Muscle of arm (tissue), 12 donors: ENCODE results near the gene METTL14. TPM values are rescaled to one million over a fixed set of nuclear protein-coding genes. Genes with fewer than 3 reads are reported as not detected.

Source experiments
- DNase-seq: peaks from one replicate; pipeline ENCODE4 v3.0.0-alpha.2; 2013
- polyA plus RNA-seq, 12 donors: library from polyadenylated mRNA; unstranded; fragments of 120-200 nt; gene quantifications; one replicate each; pipeline ENCODE4 v1.2.1, GENCODE V29; 2013; ENCODE audit not compliant: insufficient read length in 12 of 12

Gene METTL14
- polyA plus RNA-seq, 12 donors = 16.8 to 52.9 (median 35.0) TPM; not detected in 1

- DNase-seq = no peak
Measured at GRCh38 chr4:118755438-118756226, 70.4 kb downstream of the METTL14 start.

- DNase-seq = no peak
Measured at GRCh38 chr4:118756429-118756828, 71.2 kb downstream of the METTL14 start.

- DNase-seq = no peak
Measured at GRCh38 chr4:118756958-118757357, 71.8 kb downstream of the METTL14 start.

GRCh38 chr4:118757761-118758251, 72.6 kb downstream of the METTL14 start:
- no peak for DNase-seq

- no peak for DNase-seq
Measured at GRCh38 chr4:118758293-118758692, 73.1 kb downstream of the METTL14 start.

GRCh38 chr4:118759481-118759880, 74.3 kb downstream of the METTL14 start:
- no peak for DNase-seq

GRCh38 chr4:118760092-118760491, 74.9 kb downstream of the METTL14 start:
- no peak for DNase-seq

- no peak for DNase-seq
Measured at GRCh38 chr4:118760493-118760892, 75.3 kb downstream of the METTL14 start.

- DNase-seq = no peak
Measured at GRCh38 chr4:118761397-118762016, 76.3 kb downstream of the METTL14 start.

GRCh38 chr4:118762155-118762554, 77.0 kb downstream of the METTL14 start:
- no peak for DNase-seq

GRCh38 chr4:118762730-118763477, 77.7 kb downstream of the METTL14 start:
- DNase-seq = no peak

Other genes starting within 250 kb of the METTL14 start
- 10 to 100 TPM in 11 of 12 donors, not detected in 1; 34.4 to 84.1 (median 62.7) TPM for gene SEC24D, start 150.7 kb downstream of the METTL14 start, polyA plus RNA-seq
- 100 to 1,000 TPM in 8 of 12 donors, 10 to 100 TPM in 3, not detected in 1; 61.0 to 183 (median 135) TPM for gene SYNPO2, start 203.5 kb downstream of the METTL14 start, polyA plus RNA-seq